Activated CD4-positive, alpha-beta memory T cell treated with anti-CD3 and anti-CD28 coated beads for 36 hours (primary cell): ENCODE data around the gene KCTD7. TPM values are rescaled to one million over a fixed set of nuclear protein-coding genes. Genes with fewer than 3 reads are reported as not detected.
"Not testable (repeated sequence)": the region's sequence is repeated elsewhere in the genome, so short reads cannot be mapped to it uniquely, and the experiment has no call there.

Experiments
- CTCF ChIA-PET: fragments of 350-600 bp; sonication (Branson Sonifier 250); formaldehyde crosslinking; loops from one replicate; lab custom pipeline; 2021; ENCODE audit warnings: antibody characterized with exemption, inconsistent platforms; lab: Charles Lee
- POLR2A ChIA-PET: fragments of 350-600 bp; sonication (Branson Sonifier 250); formaldehyde crosslinking; loops from one replicate; lab custom pipeline; 2021; ENCODE audit warnings: antibody characterized with exemption; lab: Charles Lee
- DNase-seq: peaks from one replicate; pipeline ENCODE4 v3.0.0-alpha.2; 2020
- H3K27ac Mint-ChIP-seq: one replicate; pipeline ENCODE4 v1.8.0; 2021; ENCODE audit warnings: mixed read lengths
- H3K27me3 Mint-ChIP-seq: one replicate; pipeline ENCODE4 v1.8.0; 2021; ENCODE audit warnings: mixed read lengths
- H3K36me3 Mint-ChIP-seq: one replicate; pipeline ENCODE4 v1.8.0; 2021; ENCODE audit warnings: mixed read lengths
- H3K4me1 Mint-ChIP-seq: one replicate; pipeline ENCODE4 v1.8.0; 2021; ENCODE audit warnings: low read depth, mixed read lengths
- H3K4me3 Mint-ChIP-seq: one replicate; pipeline ENCODE4 v1.8.0; 2021; ENCODE audit warnings: mild to moderate bottlenecking, mixed read lengths
- H3K9me3 Mint-ChIP-seq: one replicate; pipeline ENCODE4 v1.8.0; 2021; ENCODE audit warnings: mixed read lengths
- intact Hi-C: fragments of 100-400 bp; cut with micrococcal nuclease; formaldehyde crosslinking; loops from one replicate; pipeline ENCODE4 v1.15.1; 2023
- total RNA-seq, 2 experiments: library from RNA; stranded (reverse); gene quantifications; one replicate each; pipeline ENCODE4 v1.2.3, GENCODE V29; 2021

The KCTD7 gene
- 1 to 10 TPM; 7.4 to 8.2 TPM for total RNA-seq

- H3K9me3 Mint-ChIP-seq, result no peaks in the 10 kb centered on the region
- DNase-seq, result peak; percentile 98
- peaks cover 5% of the 10 kb centered on the region for H3K36me3 Mint-ChIP-seq
- H3K4me3 Mint-ChIP-seq, result peak within 1 kb of the TSS; percentile 86
- intact Hi-C loops, result loop anchor here (1.0 to 10.0 kb wide), 6 partner anchors 26 to 366 kb away; partner anchors contain the start of genes RABGEF1, SBDS and TYW1
- POLR2A ChIA-PET, result interaction anchor here (0.7 to 2.3 kb wide), 4 partner anchors 25 to 130 kb away, joined by 3 to 11 read pairs (median 4); no protein-coding TSS in a partner anchor
- H3K27ac Mint-ChIP-seq, result peak within 1 kb of the TSS; percentile 89
- no peaks in the 10 kb centered on the region for H3K27me3 Mint-ChIP-seq
- CTCF ChIA-PET, result no interaction called here
- H3K4me1 Mint-ChIP-seq, result peaks cover 42% of the 10 kb centered on the region
These were observed at the start of gene KCTD7 for GRCh38 chr7:66628361-66629221. Gene KCTD7 (plus strand): TSS chr7:66628881. CDS start chr7:66629065, 184 bp downstream.

GRCh38 chr7:66580380-66580779 lies 48.3 kb upstream of the KCTD7 start:
- H3K9me3 Mint-ChIP-seq, POLR2A ChIA-PET, DNase-seq, H3K27ac Mint-ChIP-seq, CTCF ChIA-PET, H3K4me3 Mint-ChIP-seq, H3K27me3 Mint-ChIP-seq, intact Hi-C loops: not testable (repeated sequence)
- Mint-ChIP-seq H3K4me1 (peaks cover 61% of the 10 kb centered on the region), H3K36me3 (peaks cover 22% of the 10 kb centered on the region)

DNA sequence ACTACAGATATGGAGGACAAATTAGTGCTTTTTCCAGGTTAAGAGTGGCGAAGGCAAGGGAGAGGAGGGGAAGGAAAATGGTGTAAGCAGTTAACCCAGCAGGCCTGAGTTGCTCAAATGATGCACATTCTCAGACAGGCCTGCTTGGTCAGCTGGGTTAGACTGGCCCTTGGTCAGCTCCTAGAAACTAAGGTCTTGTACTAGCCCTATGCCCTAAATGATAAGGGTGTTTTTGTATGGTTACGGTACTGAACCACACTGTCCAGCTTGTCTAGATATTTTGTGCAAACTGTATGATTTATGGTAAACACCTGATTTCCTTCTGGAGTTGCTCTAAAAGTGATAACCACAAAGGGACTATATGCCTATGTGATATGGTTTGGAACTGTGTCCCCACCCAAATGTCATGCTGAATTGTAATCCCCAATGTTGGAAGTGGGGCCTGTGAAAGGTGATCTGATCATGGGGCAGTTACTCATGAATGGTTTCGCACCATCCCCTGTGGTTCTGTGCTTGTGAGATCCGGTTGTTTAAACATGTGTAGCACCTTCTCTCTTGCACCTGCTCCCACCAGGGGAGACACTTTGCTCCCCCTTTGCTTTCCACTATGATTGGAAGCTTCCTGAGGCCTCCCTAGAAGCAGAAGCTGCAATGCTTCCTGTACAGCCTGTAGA lies 45.7 kb upstream of the KCTD7 start:
- POLR2A ChIA-PET, H3K27ac Mint-ChIP-seq, DNase-seq, H3K4me3 Mint-ChIP-seq, H3K27me3 Mint-ChIP-seq, intact Hi-C loops, H3K9me3 Mint-ChIP-seq: not testable (repeated sequence)
- Mint-ChIP-seq H3K4me1 (peaks cover 52% of the 10 kb centered on the region), H3K36me3 (peaks cover 11% of the 10 kb centered on the region)
- CTCF ChIA-PET, result interaction anchor here (0.6 kb wide), 1 partner anchor 32 kb away, joined by 3 read pairs; no protein-coding TSS in a partner anchor

DNA sequence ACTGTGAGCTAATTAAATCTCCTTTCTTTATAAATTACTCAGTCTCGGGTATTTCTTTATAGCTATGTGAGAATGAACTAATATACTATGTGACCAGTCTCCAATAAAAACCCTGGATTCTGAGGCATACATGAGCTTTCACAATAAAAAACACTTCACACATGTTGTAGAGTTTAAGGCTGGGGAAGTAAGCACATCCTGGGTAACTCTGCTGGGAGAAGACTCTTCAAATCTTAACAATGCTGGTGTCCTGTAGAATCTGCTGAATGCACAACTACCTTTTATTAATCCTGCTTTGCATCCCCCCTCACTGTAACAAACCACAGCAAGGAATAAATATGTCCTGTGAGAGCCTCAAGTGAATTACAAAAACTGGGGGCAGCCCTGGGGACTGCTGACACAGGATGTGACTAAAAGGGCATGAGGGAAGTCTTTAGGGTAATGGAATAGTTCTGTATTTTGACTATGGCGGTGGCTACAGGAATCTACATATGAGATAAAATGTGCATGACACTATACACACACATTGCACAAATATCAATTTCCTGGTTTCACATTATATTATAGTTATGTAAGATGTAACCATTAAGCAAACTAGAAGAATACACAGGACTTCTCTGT lies 45.1 kb upstream of the KCTD7 start:
- ChIA-PET CTCF (interaction anchor here (0.6 kb wide), 1 partner anchor 33 kb away, joined by 3 read pairs; no protein-coding TSS in a partner anchor), POLR2A (no interaction called here)
- H3K9me3 Mint-ChIP-seq, result no peaks in the 10 kb centered on the region
- peaks cover 49% of the 10 kb centered on the region for H3K4me1 Mint-ChIP-seq
- H3K4me3 Mint-ChIP-seq, result no peak overlapping the region
- peaks cover 11% of the 10 kb centered on the region for H3K36me3 Mint-ChIP-seq
- no peak overlapping the region for H3K27ac Mint-ChIP-seq
- H3K27me3 Mint-ChIP-seq, result no peaks in the 10 kb centered on the region
- DNase-seq, result no peak
- intact Hi-C loops, result no loop called here

DNA sequence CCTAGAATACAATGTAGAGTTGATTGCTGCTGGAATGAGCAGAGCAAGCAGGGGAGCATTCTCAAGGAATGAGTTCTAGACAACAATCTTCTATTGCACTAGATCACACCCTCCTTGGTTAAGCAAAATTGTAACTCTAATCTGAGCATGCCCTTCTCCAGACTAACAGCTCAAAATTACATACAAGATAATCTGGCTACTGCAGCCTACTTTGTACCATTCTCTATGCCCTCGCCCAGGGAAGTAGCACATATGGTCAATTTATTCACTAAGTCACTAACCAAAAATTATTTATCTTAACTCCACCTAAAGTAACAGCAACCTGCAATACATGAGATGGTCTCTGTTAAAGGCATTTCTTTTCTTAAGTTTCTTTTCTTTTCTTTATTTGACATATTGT lies 42.5 kb upstream of the KCTD7 start:
- H3K4me3 Mint-ChIP-seq, result no peak overlapping the region
- H3K27ac Mint-ChIP-seq, result no peak overlapping the region
- intact Hi-C loops, result no loop called here
- ChIA-PET CTCF (interaction anchor here (0.5 kb wide), 1 partner anchor 45 kb away, joined by 3 read pairs; no protein-coding TSS in a partner anchor), POLR2A (no interaction called here)
- no peak for DNase-seq
- no peaks in the 10 kb centered on the region for H3K9me3 Mint-ChIP-seq
- H3K36me3 Mint-ChIP-seq, result peaks cover 11% of the 10 kb centered on the region
- H3K27me3 Mint-ChIP-seq, result no peaks in the 10 kb centered on the region
- H3K4me1 Mint-ChIP-seq, result peaks cover 56% of the 10 kb centered on the region

- CTCF ChIA-PET, intact Hi-C loops, H3K9me3 Mint-ChIP-seq, H3K27me3 Mint-ChIP-seq, DNase-seq, H3K4me3 Mint-ChIP-seq, H3K27ac Mint-ChIP-seq, H3K36me3 Mint-ChIP-seq: not testable (repeated sequence)
- POLR2A ChIA-PET, result interaction anchor here (0.6 kb wide), 1 partner anchor 45 kb away, joined by 3 read pairs; no protein-coding TSS in a partner anchor
- peaks cover 68% of the 10 kb centered on the region for H3K4me1 Mint-ChIP-seq
These were observed 40.5 kb upstream of the KCTD7 start for GRCh38 chr7:66588226-66588625.

DNA sequence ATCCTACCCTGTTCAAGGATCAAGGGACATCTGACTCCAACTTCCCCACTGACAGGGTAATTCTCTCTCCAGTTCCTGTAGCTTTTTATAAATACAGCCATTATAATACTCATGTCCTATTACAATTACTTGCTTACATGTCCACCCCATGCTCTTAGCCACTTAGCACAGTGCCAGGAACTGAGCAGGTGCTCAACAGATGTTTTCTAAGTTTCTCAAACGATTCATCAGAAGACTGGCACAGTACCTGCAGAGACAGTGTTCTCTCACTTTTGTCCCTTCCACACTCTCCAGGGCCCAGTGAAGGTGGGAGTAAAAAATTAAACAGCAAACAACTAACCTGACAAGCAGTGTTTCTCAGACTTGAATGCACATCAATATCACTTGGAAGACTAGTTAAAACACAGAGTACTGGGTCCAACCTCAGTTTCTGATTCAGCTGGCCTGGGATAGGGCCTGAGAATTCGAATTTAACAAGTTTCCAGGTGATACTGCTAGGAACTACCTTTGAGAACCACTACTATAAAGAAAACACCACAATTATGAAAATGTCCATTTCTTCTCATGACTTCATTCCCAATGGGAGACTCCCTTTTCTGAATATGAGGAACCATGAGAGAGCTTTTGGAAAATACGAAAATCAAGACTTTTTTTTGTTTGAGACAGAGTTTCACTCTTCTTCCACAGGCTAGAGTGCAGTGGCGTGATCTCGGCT lies 39.7 kb upstream of the KCTD7 start:
- DNase-seq, POLR2A ChIA-PET, intact Hi-C loops, H3K4me3 Mint-ChIP-seq, H3K36me3 Mint-ChIP-seq, H3K9me3 Mint-ChIP-seq, H3K27me3 Mint-ChIP-seq, H3K27ac Mint-ChIP-seq: not testable (repeated sequence)
- CTCF ChIA-PET, result interaction anchor here (1.2 kb wide), 1 partner anchor 18 kb away, joined by 3 read pairs; no protein-coding TSS in a partner anchor
- peaks cover 62% of the 10 kb centered on the region for H3K4me1 Mint-ChIP-seq

DNA sequence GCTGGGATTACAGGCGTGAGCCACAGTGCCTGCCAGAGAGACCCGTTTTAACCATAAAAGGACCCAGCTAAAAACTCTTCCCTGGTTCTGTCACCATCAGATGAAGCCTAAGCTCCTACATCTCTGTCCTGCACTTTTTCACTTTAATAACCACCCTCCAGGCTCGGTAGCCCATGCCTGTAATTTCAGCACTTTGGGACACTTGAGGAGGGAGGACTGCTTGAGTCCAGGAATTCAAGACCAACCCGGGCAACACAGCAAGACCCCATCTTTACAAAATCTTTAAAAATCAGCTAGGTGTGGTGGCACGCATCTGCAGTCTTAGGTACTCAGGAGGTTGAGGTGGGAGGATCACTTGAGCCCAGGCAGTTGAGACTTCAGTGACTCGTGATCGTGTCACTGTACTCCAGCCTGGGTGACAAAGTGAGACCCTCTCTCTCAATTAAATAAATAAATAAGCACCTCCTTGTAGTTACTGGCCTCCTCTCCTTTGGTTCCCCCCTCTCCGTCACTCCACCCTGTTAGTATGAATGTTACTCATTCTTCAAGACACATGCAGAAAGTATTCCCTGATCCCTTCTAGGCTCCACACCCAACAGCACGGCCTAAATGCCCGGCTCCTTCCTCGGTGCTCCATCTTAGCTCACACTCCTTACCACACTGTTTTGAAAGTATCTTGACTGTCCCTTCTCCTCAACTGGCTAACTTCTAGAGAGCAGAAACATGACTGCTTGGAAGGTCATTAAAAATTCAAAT lies 38.2 kb upstream of the KCTD7 start:
- H3K27me3 Mint-ChIP-seq, H3K9me3 Mint-ChIP-seq, DNase-seq, H3K36me3 Mint-ChIP-seq, intact Hi-C loops: not testable (repeated sequence)
- Mint-ChIP-seq H3K4me3 (peak overlapping the region; percentile 96), H3K27ac (peak overlapping the region; percentile 66), H3K4me1 (peaks cover 55% of the 10 kb centered on the region)
- ChIA-PET POLR2A (interaction anchor here (0.5 to 0.7 kb wide), 2 partner anchors 41 to 104 kb away, joined by 3 to 4 read pairs; no protein-coding TSS in a partner anchor), CTCF (interaction anchor here (1.2 kb wide), 1 partner anchor 16 kb away, joined by 3 read pairs; no protein-coding TSS in a partner anchor)

GRCh38 chr7:66591058-66591798 lies 37.5 kb upstream of the KCTD7 start:
- intact Hi-C loops, H3K27me3 Mint-ChIP-seq, POLR2A ChIA-PET, CTCF ChIA-PET, H3K9me3 Mint-ChIP-seq, H3K36me3 Mint-ChIP-seq: not testable (repeated sequence)
- peak overlapping the region; percentile 92 for H3K27ac Mint-ChIP-seq
- DNase-seq, result peak; percentile 43
- peak overlapping the region; percentile 96 for H3K4me3 Mint-ChIP-seq
- peaks cover 49% of the 10 kb centered on the region for H3K4me1 Mint-ChIP-seq

DNA sequence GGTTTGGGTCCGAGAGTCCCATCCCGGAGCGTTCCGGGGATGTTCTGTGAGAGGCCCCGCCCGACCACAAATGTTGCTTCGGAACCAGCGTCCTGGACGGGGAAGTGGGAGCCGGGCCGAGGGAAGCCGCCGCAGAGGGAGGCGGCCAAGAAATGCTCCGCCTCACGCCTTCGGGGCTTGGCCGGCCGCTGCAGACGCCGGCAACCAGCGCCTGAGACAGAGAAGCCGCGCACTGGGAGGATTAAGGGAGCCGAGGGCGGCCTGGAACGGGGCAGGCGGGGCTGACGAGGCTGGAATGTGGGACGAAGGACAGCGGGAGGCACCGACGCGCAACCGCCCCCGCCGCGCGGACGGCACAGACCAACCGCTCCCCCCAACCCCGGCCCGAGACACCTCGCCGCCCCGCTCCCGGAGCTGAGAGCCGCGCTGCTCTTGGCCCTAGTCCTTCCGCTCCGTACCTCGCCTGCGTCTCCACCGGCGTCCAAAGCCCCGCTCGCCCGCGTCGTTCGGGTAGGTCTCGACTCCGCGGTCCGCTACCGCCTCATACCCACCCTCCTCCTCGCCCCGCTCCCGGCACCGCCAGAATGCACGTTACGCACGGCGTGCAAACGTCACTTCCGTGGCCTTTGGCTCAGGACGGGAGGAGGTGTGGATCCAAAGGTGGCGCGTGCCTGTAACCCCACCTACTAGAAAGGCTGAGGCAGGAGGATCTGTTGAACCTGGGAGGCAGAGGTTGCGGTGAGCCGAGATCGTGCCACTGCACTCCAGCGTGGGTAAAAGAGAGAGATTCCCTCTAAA lies 36.7 kb upstream of the KCTD7 start:
- CTCF ChIA-PET, result no interaction called here
- POLR2A ChIA-PET, result no interaction called here
- intact Hi-C loops, result loop anchor here (1.0 to 2.0 kb wide), 3 partner anchors 36 to 91 kb away; partner anchors contain the start of gene KCTD7
- DNase-seq, result peak; percentile 95
- Mint-ChIP-seq H3K36me3 (no peaks in the 10 kb centered on the region), H3K4me3 (peak overlapping the region; percentile 96), H3K4me1 (peaks cover 44% of the 10 kb centered on the region), H3K27ac (peak overlapping the region; percentile 92), H3K27me3 (no peaks in the 10 kb centered on the region), H3K9me3 (peaks cover 3% of the 10 kb centered on the region)
